ENCODE data around the gene GNG7.

- TF ChIP-seq, protein P1, sequence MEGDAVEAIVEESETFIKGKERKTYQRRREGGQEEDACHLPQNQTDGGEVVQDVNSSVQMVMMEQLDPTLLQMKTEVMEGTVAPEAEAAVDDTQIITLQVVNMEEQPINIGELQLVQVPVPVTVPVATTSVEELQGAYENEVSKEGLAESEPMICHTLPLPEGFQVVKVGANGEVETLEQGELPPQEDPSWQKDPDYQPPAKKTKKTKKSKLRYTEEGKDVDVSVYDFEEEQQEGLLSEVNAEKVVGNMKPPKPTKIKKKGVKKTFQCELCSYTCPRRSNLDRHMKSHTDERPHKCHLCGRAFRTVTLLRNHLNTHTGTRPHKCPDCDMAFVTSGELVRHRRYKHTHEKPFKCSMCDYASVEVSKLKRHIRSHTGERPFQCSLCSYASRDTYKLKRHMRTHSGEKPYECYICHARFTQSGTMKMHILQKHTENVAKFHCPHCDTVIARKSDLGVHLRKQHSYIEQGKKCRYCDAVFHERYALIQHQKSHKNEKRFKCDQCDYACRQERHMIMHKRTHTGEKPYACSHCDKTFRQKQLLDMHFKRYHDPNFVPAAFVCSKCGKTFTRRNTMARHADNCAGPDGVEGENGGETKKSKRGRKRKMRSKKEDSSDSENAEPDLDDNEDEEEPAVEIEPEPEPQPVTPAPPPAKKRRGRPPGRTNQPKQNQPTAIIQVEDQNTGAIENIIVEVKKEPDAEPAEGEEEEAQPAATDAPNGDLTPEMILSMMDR (IDR thresholded peaks at IDR 0.05) = no peak
- no peak for TF ChIP-seq POLR2A (IDR thresholded peaks at IDR 0.05)
Measured at GRCh38 chr19:2579678-2580280, 122.7 kb downstream of the GNG7 start.
